Measurements from ENCODE around the gene EDARADD.

- TF ChIP-seq CTCF (IDR thresholded peaks at IDR 0.05) (no peak), ZFX (IDR thresholded peaks at IDR 0.05; ENCODE audit: borderline replicate concordance) (no peak)
Observed at GRCh38 chr1:236494082-236494481, 100.0 kb downstream of the EDARADD start.
